Natural killer cell treated with Interleukin-12 subunit alpha and Interleukin-12 subunit beta and Interleukin-15 and Interleukin-18, amount 100 ng/mL, for 72 hours (primary cell): ENCODE measurements around the gene SLC46A1. TPM values are rescaled to one million over a fixed set of nuclear protein-coding genes. Genes with fewer than 3 reads are reported as not detected.
A peak's percentile ranks its signal among the peaks of the same experiment; 100 is the strongest.

ENCODE experiments used
- ATAC-seq, 2 donors: fragments of 150-1000 bp; cut with Tn5 transposase in 1 of 2; sonication (Bioruptor Pico), chemical (Tn5 transposase) in 1 of 2; 2 replicates each; pipeline ENCODE4 v1.10.0; 2021
- DNase-seq: peaks from one replicate; pipeline ENCODE4 v3.0.0; 2022; ENCODE audit warnings: low spot score
- H3K27ac Mint-ChIP-seq, 2 donors: 1 replicate in 1 of 2; 2 replicates in 1 of 2; pipeline ENCODE4 v1.8.0; 2022; ENCODE audit warnings: mixed read lengths in 2 of 2, mild to moderate bottlenecking in 1 of 2, moderate library complexity in 1 of 2
- H3K27me3 Mint-ChIP-seq, 2 donors: 1 replicate in 1 of 2; 2 replicates in 1 of 2; pipeline ENCODE4 v1.8.0; 2022; ENCODE audit warnings: mixed read lengths in 2 of 2
- H3K36me3 Mint-ChIP-seq: one replicate; pipeline ENCODE4 v1.8.0; 2022; ENCODE audit warnings: mixed read lengths
- H3K4me1 Mint-ChIP-seq, 2 donors: 1 replicate in 1 of 2; 2 replicates in 1 of 2; pipeline ENCODE4 v1.8.0; 2022; ENCODE audit warnings: low read depth in 2 of 2, mixed read lengths in 2 of 2, mild to moderate bottlenecking in 1 of 2
- H3K4me3 Mint-ChIP-seq: one replicate; pipeline ENCODE4 v1.8.0; 2022; ENCODE audit warnings: mixed read lengths
- H3K9me3 Mint-ChIP-seq: 2 replicates; pipeline ENCODE4 v1.8.0; 2022; ENCODE audit warnings: mixed read lengths
- total RNA-seq, 2 donors: library from RNA; stranded (reverse); gene quantifications; one replicate each; pipeline ENCODE4 v1.2.3, GENCODE V29; 2022

Gene SLC46A1
- total RNA-seq, 2 donors from 2014 or later = 3.2 to 8.1 TPM

GRCh38 chr17:28397687-28398279, 8.2 kb downstream of the SLC46A1 start:
- Mint-ChIP-seq H3K9me3 (no peaks in the 10 kb centered on the region), H3K4me3 (no peak overlapping the region)
- ATAC-seq = no peak

GRCh38 chr17:28397275-28397674, 8.7 kb downstream of the SLC46A1 start:
- Mint-ChIP-seq H3K4me1 (peaks cover 0 to 4% of the 10 kb centered on the region in 2 donors), H3K9me3 (no peaks in the 10 kb centered on the region), H3K36me3 (no peaks in the 10 kb centered on the region), H3K4me3 (no peak overlapping the region), H3K27me3 (no peaks in the 10 kb centered on the region), H3K27ac (no peak overlapping the region)
- no peak for DNase-seq
- ATAC-seq = no peak

More at GRCh38 chr17:28397687-28398279, 8.2 kb downstream of the SLC46A1 start:
- H3K36me3 Mint-ChIP-seq = no peaks in the 10 kb centered on the region
- peaks cover 0 to 4% of the 10 kb centered on the region in 2 donors for H3K4me1 Mint-ChIP-seq
- H3K27me3 Mint-ChIP-seq = no peaks in the 10 kb centered on the region
- DNase-seq = no peak
- peak overlapping the region in 1 of 2 donors; percentile 33 for H3K27ac Mint-ChIP-seq

DNA sequence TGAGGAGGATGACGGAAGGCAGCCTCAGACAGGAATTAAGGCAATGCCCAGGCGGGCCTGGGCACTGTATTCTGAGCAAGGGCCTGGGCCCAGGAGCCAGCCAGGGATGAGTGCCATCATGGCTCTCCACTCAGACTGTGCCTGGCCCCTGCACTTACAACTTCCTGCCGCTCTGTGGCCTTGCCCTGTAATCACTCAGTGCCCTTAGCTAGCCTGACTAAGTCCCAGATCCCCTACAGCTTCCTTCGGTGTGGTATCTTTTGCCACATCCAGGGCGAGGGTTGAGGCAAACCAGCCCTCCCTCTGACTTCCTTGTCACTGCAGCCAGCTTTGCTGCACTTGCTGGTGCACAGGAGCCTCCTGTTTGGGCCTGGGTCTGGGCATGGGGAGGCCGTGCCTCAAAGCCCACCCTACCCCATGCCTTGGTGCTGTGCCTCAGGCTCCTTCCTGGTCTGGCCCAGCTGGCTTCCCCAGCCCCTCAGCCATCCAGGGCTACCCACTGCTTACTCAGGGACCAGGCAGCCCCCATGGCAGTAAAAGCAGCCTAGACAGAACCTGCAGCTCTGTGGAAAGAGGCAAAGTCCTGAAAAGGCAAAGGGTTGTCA, 9.3 kb downstream of the SLC46A1 start:
- ATAC-seq (no peak), DNase-seq (no peak)
- Mint-ChIP-seq H3K27ac (no peak overlapping the region), H3K27me3 (no peaks in the 10 kb centered on the region), H3K4me1 (peaks cover 0 to 4% of the 10 kb centered on the region in 2 donors), H3K4me3 (no peak overlapping the region), H3K36me3 (no peaks in the 10 kb centered on the region), H3K9me3 (no peaks in the 10 kb centered on the region)

DNA sequence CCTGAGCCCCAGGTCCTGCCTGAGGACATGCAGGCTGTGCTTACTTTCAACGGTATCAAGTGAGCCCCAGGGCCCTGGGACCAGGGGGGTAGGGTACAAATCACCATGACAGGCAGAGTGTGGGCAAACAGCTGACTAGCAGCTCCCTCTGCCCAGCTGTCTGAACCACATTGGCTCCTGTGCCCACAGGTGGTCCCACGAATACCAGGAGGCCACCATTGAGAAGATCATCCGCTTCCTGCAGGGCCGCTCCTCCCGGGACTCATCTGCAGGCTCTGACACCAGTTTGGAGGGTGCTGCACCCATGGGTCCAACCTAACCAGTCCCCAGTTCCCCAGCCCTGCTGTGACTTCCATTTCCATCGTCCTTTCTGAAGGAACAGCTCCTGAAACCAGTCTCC, 10.0 kb downstream of the SLC46A1 start:
- Mint-ChIP-seq H3K4me1 (peaks cover 0 to 4% of the 10 kb centered on the region in 2 donors), H3K9me3 (no peaks in the 10 kb centered on the region), H3K4me3 (no peak overlapping the region), H3K27ac (no peak overlapping the region), H3K36me3 (no peaks in the 10 kb centered on the region), H3K27me3 (no peaks in the 10 kb centered on the region)
- no peak for ATAC-seq
- no peak for DNase-seq

DNA sequence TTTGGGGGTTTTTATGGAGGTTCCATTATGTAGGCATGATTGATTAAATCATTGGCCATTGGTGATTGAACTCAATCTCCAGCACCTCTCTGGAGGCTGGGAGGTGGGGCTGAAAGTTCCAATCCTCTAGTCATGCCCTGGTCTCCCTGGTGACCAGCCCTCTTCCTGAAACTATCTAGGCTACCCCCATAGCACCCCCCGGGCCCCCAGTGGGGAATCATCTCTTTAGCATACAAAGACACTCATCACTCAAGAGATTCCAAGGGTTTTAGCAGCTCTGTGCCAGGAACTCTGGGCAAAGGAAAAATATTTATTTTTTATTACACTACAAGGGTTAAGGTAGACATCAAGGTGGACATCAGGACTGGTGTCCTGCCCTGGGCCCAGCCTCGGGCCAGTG, 10.6 kb downstream of the SLC46A1 start:
- H3K27me3 Mint-ChIP-seq = no peaks in the 10 kb centered on the region
- H3K4me1 Mint-ChIP-seq = peaks cover 0 to 4% of the 10 kb centered on the region in 2 donors
- H3K9me3 Mint-ChIP-seq = no peaks in the 10 kb centered on the region
- peaks cover 3% of the 10 kb centered on the region for H3K36me3 Mint-ChIP-seq
- no peak overlapping the region for H3K27ac Mint-ChIP-seq
- no peak for DNase-seq
- no peak for ATAC-seq
- no peak overlapping the region for H3K4me3 Mint-ChIP-seq

DNA sequence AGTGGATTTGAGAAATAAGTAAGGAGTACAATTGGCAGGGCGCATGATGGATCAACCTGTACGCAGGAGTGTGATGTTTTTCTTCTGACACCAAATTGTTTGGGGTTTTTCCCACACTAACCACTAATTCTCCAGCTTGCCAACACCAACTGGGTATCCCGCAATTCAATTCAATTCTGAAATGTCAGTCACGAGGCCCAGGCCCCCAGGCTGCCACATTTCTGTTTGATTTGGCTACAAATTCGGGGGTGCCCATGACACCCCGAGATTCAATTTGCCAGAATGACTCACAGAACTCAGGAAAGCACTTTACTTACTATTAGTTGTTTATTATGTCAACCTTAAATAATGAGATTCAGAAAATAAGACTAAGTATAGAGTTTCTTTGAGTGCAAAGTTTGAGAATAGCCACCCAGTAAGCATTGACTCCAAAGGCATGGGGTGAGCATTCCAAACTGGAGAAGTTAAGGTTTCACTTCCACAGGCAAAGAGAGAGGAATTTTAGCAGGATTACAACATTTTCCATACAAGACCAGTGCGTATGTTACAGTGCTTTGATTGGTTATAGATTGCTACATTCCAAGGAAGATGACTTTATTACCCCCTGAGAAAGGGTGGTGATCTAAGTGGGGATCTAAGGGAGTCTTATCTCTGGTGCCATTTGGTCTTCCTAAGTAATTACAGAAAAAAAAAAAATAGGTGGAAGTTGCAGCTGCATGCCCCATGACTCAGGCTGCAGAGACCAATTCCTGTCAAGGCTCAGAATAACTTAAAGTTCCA, 11.5 kb downstream of the SLC46A1 start:
- peaks cover 10% of the 10 kb centered on the region for H3K36me3 Mint-ChIP-seq
- H3K27ac Mint-ChIP-seq = no peak overlapping the region
- H3K27me3 Mint-ChIP-seq = no peaks in the 10 kb centered on the region
- H3K4me1 Mint-ChIP-seq = peaks cover 0 to 4% of the 10 kb centered on the region in 2 donors
- no peak for ATAC-seq
- no peak overlapping the region for H3K4me3 Mint-ChIP-seq
- H3K9me3 Mint-ChIP-seq = no peaks in the 10 kb centered on the region
- no peak for DNase-seq

GRCh38 chr17:28392491-28392890, 13.5 kb downstream of the SLC46A1 start:
- H3K36me3 Mint-ChIP-seq = peaks cover 10% of the 10 kb centered on the region
- H3K27me3 Mint-ChIP-seq = no peaks in the 10 kb centered on the region
- DNase-seq = no peak
- no peaks in the 10 kb centered on the region for H3K9me3 Mint-ChIP-seq
- peaks cover 0 to 4% of the 10 kb centered on the region in 2 donors for H3K4me1 Mint-ChIP-seq
- no peak overlapping the region for H3K27ac Mint-ChIP-seq
- no peak for ATAC-seq
- H3K4me3 Mint-ChIP-seq = no peak overlapping the region

DNA sequence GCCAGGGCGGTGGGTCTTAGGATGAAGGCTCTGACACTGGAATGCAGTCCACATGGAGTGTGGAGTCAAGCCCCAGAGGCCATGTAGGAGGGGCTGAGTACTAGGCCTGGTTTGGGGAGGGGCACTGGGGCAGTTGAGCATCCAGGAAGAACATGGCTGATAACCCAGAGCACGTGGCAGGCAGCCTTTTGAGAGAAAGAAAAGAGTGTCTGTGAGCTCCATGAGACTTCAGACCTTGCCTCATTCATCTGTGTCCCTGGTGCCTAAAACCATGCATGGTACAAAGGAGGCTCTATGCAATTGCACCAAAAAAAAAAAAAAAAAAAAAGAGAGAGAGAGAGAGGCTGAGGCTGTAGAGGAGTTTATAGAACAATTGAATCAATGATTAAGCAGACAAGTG, 14.6 kb downstream of the SLC46A1 start:
- Mint-ChIP-seq H3K27ac (peak overlapping the region in 1 of 2 donors; percentile 28), H3K9me3 (no peaks in the 10 kb centered on the region), H3K4me1 (peaks cover 0 to 4% of the 10 kb centered on the region in 2 donors), H3K36me3 (peaks cover 10% of the 10 kb centered on the region), H3K4me3 (no peak overlapping the region), H3K27me3 (no peaks in the 10 kb centered on the region)
- DNase-seq (no peak), ATAC-seq (no peak)

DNA sequence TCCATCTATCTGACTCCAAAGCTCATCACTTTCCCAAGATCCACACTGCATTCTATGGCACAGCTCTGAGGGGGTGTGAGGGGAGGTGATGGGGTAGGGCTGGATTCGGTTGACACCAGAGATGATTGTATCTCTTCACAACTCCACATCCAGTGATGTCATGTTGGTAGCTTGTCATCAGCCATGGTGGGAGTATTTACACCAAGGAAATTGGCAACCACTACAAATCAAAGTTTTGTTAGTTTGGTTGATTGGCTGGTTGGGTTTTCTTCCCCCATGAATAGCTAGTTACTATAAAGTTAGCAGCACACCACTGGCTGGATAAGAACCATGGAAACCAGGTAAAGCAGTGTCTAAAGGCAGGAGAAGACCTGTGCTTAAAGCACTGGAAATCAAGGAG, 15.0 kb downstream of the SLC46A1 start:
- Mint-ChIP-seq H3K4me3 (no peak overlapping the region), H3K9me3 (no peaks in the 10 kb centered on the region), H3K27me3 (no peaks in the 10 kb centered on the region), H3K36me3 (peaks cover 10% of the 10 kb centered on the region), H3K4me1 (peaks cover 0 to 4% of the 10 kb centered on the region in 2 donors), H3K27ac (peak overlapping the region in 1 of 2 donors; percentile 28)
- ATAC-seq (no peak), DNase-seq (no peak)

- Mint-ChIP-seq H3K27ac (no peak overlapping the region), H3K9me3 (no peaks in the 10 kb centered on the region), H3K4me1 (peaks cover 0 to 4% of the 10 kb centered on the region in 2 donors), H3K27me3 (no peaks in the 10 kb centered on the region), H3K36me3 (peaks cover 10% of the 10 kb centered on the region), H3K4me3 (no peak overlapping the region)
- ATAC-seq (no peak), DNase-seq (no peak)
Measured at GRCh38 chr17:28390563-28390962, 15.4 kb downstream of the SLC46A1 start.

DNA sequence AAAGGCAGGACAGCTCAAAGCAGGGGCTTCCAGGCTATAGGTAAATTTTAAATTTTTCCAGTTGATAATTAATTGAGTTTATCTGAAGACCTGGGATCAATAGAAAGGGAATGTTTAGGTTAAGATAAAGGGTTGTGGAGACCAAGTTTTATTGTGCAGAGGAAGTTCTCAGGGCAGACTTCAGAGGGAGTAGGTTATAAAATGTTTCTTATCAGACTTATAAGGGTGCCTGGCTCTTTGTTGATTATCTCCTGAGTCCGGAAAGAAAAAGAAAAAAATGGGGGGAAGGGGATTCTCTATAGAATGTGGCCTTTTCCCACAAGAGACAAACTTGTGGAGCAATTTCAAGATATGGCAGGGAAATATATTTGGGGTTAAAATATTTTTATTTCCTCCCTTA, 15.9 kb downstream of the SLC46A1 start:
- no peak overlapping the region for H3K27ac Mint-ChIP-seq
- no peak for DNase-seq
- peaks cover 10% of the 10 kb centered on the region for H3K36me3 Mint-ChIP-seq

DNA sequence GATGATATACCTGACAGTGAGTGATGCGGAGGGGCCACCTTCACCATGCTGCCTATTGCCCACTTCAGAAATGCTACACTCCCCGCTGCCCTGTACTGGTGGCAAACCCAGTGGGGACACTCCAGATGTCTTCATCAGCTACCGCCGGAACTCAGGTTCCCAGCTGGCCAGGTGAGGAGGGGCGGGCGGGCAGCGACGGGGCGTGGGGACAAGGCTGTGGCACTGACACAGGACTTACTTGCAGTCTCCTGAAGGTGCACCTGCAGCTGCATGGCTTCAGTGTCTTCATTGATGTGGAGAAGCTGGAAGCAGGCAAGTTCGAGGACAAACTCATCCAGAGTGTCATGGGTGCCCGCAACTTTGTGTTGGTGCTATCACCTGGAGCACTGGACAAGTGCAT, 17.9 kb downstream of the SLC46A1 start:
- Mint-ChIP-seq H3K27ac (no peak overlapping the region), H3K36me3 (peaks cover 10% of the 10 kb centered on the region), H3K27me3 (no peaks in the 10 kb centered on the region), H3K9me3 (no peaks in the 10 kb centered on the region), H3K4me1 (peaks cover 11 to 13% of the 10 kb centered on the region in 2 donors), H3K4me3 (no peak overlapping the region)
- no peak for DNase-seq
- no peak for ATAC-seq

More for the DNA sequence above, 15.9 kb downstream of the SLC46A1 start:
- H3K9me3 Mint-ChIP-seq = no peaks in the 10 kb centered on the region
- no peaks in the 10 kb centered on the region for H3K27me3 Mint-ChIP-seq
- ATAC-seq = no peak
- no peak overlapping the region for H3K4me3 Mint-ChIP-seq
- H3K4me1 Mint-ChIP-seq = peaks cover 0 to 8% of the 10 kb centered on the region in 2 donors

DNA sequence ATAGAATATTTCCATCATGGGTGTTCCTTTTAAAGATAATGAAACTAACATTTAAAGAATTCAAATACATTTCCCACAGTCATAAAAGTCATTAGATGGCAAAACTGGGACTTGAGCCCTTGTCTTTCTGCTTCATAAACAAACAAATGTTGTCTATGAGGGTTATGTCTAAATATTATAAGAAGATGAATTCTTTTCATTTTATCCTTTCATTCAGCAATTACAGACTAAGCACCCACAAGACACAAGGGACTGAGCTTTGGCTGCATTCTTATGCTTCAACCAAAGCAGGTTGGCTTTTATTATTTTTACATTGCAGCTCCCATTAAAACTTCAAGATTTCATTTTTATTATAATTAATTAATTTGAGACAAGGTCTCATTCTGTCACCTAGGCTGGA, 19.6 kb downstream of the SLC46A1 start:
- no peaks in the 10 kb centered on the region for H3K9me3 Mint-ChIP-seq
- peaks cover 11 to 16% of the 10 kb centered on the region in 2 donors for H3K4me1 Mint-ChIP-seq
- peaks cover 10% of the 10 kb centered on the region for H3K36me3 Mint-ChIP-seq
- H3K4me3 Mint-ChIP-seq = no peak overlapping the region
- ATAC-seq (no peak), DNase-seq (no peak)
- H3K27ac Mint-ChIP-seq = no peak overlapping the region
- H3K27me3 Mint-ChIP-seq = peaks cover 0 to 6% of the 10 kb centered on the region in 2 donors

DNA sequence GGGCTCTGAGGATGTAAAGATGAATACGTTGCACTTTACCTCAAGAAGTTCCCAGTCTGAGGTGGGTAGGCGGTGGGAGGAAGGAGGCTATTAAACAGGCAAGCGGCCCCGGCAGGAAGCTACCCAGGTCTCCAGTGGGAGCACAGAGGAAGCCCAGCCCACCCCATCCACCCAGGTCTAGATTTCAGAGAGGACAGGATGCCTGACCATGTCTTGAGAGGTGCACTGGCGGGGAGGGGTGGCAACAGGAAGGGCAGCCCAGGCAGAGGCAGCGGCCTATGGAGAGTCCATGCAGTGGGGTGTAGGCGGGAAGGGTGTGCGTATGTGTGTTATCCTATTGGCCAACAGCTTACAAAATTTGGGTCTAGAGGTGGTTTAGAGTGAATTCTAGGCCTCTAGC, 20.6 kb downstream of the SLC46A1 start:
- ATAC-seq = peak in 1 of 2 donors; percentile 46
- peaks cover 4 to 6% of the 10 kb centered on the region in 2 donors for H3K27me3 Mint-ChIP-seq
- H3K36me3 Mint-ChIP-seq = peaks cover 7% of the 10 kb centered on the region
- peaks cover 14 to 20% of the 10 kb centered on the region in 2 donors for H3K4me1 Mint-ChIP-seq
- peak overlapping the region; percentile 88 for H3K4me3 Mint-ChIP-seq
- no peaks in the 10 kb centered on the region for H3K9me3 Mint-ChIP-seq
- no peak for DNase-seq
- H3K27ac Mint-ChIP-seq = peak overlapping the region in 1 of 2 donors; percentile 80
